Measurements from ENCODE around the gene NKRF. TPM values are rescaled to one million over a fixed set of nuclear protein-coding genes. Genes with fewer than 3 reads are reported as not detected.

NKRF gene
- total and polyA plus RNA-seq, 9 of the 15 experiments (the other 6 are each of a cell fraction or from before 2014, with no cell fraction given), result 8.9 to 31.9 (median 19.0) TPM

DNA sequence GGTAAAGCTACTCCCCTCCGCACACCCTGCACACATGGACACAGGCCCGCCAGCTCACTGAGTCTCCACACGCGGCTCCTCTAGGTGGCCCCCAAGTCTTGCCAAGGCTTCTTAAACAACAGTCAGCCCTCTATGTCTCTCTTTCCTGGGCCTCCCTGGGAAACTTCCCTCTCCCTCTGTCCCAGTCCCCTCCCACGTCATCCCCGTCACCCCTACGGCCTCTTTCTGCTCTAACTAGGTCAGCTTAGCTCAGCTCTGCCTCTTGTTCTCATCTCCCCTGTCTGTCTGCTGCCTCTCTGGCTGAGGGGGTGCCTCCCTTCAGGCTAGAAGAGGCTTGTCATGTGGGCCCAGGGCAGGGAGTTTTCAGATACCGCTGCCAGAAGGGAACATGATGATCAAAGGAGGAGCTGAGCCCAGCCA is 47.9 kb upstream of the NKRF start:
- H3K9me3 ChIP-seq (replicated peaks; ENCODE audit: control insufficient read depth, insufficient read depth, low read depth, low read length), result no peaks in the 10 kb centered on the region
- no peak overlapping the region for H2AFZ ChIP-seq (ENCODE audit: low read depth, low read length)
- no peaks in the 10 kb centered on the region for H3K79me2 ChIP-seq (ENCODE audit: control insufficient read depth, insufficient read depth, low read length)
- BruUV-seq (replicated peaks), result no TSS peak
- FAIRE-seq (no peak), DNase-seq (ENCODE audit: extremely low read depth in 1 of 4, low spot score in 3 of 4) (no peak), ATAC-seq (peak; percentile 70; the same call in 2 of the 3 replicates)
- WGBS (ENCODE audit: insufficient coverage, low coverage, missing lambda C conversion rate), result 86% methylated on average over 7 of the region's 8 CpGs
- in situ Hi-C loops (cut with MboI) (no loop called here), intact Hi-C loops (cut with micrococcal nuclease) (no loop called here)
- no peak overlapping the region for H3K27ac ChIP-seq (ENCODE audit: extremely low read depth, low read depth, low read length)
- TF ChIP-seq HNRNPL (IDR thresholded peaks at IDR 0.05; ENCODE audit: low read depth, low read length), result no peak
- no peak for TF ChIP-seq MEF2A (IDR thresholded peaks at IDR 0.05; ENCODE audit: control insufficient read depth, low read depth, low read length)
- TF ChIP-seq, protein P1, sequence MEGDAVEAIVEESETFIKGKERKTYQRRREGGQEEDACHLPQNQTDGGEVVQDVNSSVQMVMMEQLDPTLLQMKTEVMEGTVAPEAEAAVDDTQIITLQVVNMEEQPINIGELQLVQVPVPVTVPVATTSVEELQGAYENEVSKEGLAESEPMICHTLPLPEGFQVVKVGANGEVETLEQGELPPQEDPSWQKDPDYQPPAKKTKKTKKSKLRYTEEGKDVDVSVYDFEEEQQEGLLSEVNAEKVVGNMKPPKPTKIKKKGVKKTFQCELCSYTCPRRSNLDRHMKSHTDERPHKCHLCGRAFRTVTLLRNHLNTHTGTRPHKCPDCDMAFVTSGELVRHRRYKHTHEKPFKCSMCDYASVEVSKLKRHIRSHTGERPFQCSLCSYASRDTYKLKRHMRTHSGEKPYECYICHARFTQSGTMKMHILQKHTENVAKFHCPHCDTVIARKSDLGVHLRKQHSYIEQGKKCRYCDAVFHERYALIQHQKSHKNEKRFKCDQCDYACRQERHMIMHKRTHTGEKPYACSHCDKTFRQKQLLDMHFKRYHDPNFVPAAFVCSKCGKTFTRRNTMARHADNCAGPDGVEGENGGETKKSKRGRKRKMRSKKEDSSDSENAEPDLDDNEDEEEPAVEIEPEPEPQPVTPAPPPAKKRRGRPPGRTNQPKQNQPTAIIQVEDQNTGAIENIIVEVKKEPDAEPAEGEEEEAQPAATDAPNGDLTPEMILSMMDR (IDR thresholded peaks at IDR 0.05 in 2 of 3, conservative IDR thresholded peaks at IDR 0.05 in 1 of 3; ENCODE audit: insufficient read depth in 2 of 3, low read depth in 1 of 3, low read length in 3 of 3), result peak in 1 of 3 experiments; percentile 11; a peak in 1 of 6 replicates
- no peak for TF ChIP-seq ZNF445 (CRISPR knock-in tag; IDR thresholded peaks at IDR 0.05; ENCODE audit: low read depth)
- TF ChIP-seq MYNN (IDR thresholded peaks at IDR 0.05), result no peak
- no peak for TF ChIP-seq MYNN (CRISPR knock-in tag; IDR thresholded peaks at IDR 0.05)
- TF ChIP-seq ZNF224 (CRISPR knock-in tag; IDR thresholded peaks at IDR 0.05), result no peak
- TF ChIP-seq NFIC (IDR thresholded peaks at IDR 0.05), result no peak
- TF ChIP-seq, protein P2, sequence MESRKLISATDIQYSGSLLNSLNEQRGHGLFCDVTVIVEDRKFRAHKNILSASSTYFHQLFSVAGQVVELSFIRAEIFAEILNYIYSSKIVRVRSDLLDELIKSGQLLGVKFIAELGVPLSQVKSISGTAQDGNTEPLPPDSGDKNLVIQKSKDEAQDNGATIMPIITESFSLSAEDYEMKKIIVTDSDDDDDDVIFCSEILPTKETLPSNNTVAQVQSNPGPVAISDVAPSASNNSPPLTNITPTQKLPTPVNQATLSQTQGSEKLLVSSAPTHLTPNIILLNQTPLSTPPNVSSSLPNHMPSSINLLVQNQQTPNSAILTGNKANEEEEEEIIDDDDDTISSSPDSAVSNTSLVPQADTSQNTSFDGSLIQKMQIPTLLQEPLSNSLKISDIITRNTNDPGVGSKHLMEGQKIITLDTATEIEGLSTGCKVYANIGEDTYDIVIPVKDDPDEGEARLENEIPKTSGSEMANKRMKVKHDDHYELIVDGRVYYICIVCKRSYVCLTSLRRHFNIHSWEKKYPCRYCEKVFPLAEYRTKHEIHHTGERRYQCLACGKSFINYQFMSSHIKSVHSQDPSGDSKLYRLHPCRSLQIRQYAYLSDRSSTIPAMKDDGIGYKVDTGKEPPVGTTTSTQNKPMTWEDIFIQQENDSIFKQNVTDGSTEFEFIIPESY (CRISPR knock-in tag; IDR thresholded peaks at IDR 0.05), result peak; percentile 97
- TF ChIP-seq, protein P3, sequence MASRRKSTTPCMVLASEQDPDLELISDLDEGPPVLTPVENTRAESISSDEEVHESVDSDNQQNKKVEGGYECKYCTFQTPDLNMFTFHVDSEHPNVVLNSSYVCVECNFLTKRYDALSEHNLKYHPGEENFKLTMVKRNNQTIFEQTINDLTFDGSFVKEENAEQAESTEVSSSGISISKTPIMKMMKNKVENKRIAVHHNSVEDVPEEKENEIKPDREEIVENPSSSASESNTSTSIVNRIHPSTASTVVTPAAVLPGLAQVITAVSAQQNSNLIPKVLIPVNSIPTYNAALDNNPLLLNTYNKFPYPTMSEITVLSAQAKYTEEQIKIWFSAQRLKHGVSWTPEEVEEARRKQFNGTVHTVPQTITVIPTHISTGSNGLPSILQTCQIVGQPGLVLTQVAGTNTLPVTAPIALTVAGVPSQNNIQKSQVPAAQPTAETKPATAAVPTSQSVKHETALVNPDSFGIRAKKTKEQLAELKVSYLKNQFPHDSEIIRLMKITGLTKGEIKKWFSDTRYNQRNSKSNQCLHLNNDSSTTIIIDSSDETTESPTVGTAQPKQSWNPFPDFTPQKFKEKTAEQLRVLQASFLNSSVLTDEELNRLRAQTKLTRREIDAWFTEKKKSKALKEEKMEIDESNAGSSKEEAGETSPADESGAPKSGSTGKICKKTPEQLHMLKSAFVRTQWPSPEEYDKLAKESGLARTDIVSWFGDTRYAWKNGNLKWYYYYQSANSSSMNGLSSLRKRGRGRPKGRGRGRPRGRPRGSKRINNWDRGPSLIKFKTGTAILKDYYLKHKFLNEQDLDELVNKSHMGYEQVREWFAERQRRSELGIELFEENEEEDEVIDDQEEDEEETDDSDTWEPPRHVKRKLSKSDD (conservative IDR thresholded peaks at IDR 0.05; ENCODE audit: low read length), result no peak
- TF ChIP-seq SREBF1 (IDR thresholded peaks at IDR 0.05; ENCODE audit: borderline replicate concordance, low read depth, low read length), result no peak
- H3K27me3 ChIP-seq (ENCODE audit: control insufficient read depth in 2 of 2, insufficient read depth in 2 of 2, low read length in 2 of 2), result no peaks in the 10 kb centered on the region
- no peaks in the 10 kb centered on the region; the same call in 1 of the 2 replicates for H4K20me1 ChIP-seq (replicated peaks; ENCODE audit: control insufficient read depth, insufficient read depth, low read length)
- no peak overlapping the region for H3K4me2 ChIP-seq (ENCODE audit: insufficient read depth, low read length)
- ChIA-PET CTCF (ENCODE audit: low intra/inter-chr PET ratio) (no interaction called here), POLR2A (interaction anchor here (0.6 to 1.8 kb wide), 2 partner anchors 13 to 33 kb away, joined by 4 to 5 read pairs; no protein-coding TSS in a partner anchor)
- no peak overlapping the region for H3K4me3 ChIP-seq
- H3K4me1 ChIP-seq (replicated peaks in 1 of 2; ENCODE audit: control insufficient read depth in 2 of 2, insufficient read depth in 2 of 2, low read length in 2 of 2), result no peaks in the 10 kb centered on the region; a peak in 1 of 5 replicates
- peaks cover 35% of the 10 kb centered on the region; the same call in 2 of the 3 replicates for H3K36me3 ChIP-seq (ENCODE audit: control insufficient read depth, insufficient read depth, low read length)
- H3K9me1 ChIP-seq (ENCODE audit: control insufficient read depth, insufficient read depth, low read length), result no peaks in the 10 kb centered on the region
- peak overlapping the region in 1 of 2 experiments; percentile 26; a peak in 1 of 4 replicates for H3K9ac ChIP-seq (ENCODE audit: insufficient read depth in 1 of 2, low read depth in 2 of 2, low read length in 2 of 2)
